ENCODE results near the gene FNIP1.

DNA sequence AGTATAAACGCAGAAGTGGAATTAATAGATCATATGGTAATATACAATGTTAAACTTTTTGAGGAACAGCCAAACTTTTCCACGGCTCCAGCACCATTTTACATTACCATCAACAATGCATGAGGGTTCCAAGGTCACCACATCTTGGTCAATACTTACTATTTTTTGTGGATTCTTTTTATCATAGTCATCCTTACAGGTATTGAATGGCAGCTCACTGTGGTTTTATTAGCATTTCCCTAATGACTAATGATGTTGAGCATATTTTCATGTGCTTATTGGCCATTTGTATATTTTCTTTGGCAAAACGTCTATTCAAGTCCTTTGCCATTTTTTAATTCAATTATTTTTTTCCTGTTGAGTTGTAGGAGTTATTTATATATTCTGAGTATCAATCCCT is 147.7 kb downstream of the FNIP1 start:
- TF ChIP-seq, protein P1, sequence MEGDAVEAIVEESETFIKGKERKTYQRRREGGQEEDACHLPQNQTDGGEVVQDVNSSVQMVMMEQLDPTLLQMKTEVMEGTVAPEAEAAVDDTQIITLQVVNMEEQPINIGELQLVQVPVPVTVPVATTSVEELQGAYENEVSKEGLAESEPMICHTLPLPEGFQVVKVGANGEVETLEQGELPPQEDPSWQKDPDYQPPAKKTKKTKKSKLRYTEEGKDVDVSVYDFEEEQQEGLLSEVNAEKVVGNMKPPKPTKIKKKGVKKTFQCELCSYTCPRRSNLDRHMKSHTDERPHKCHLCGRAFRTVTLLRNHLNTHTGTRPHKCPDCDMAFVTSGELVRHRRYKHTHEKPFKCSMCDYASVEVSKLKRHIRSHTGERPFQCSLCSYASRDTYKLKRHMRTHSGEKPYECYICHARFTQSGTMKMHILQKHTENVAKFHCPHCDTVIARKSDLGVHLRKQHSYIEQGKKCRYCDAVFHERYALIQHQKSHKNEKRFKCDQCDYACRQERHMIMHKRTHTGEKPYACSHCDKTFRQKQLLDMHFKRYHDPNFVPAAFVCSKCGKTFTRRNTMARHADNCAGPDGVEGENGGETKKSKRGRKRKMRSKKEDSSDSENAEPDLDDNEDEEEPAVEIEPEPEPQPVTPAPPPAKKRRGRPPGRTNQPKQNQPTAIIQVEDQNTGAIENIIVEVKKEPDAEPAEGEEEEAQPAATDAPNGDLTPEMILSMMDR (conservative IDR thresholded peaks at IDR 0.05), result no peak
- TF ChIP-seq ZFX (IDR thresholded peaks at IDR 0.05), result no peak

Data from C4-2B (cell line).